SU-DHL-6 (cell line): ENCODE measurements around the gene GPX8.

ENCODE experiments used
- CTCF ChIP-seq: fragments of 200-600 bp; sonication (generic); IDR thresholded peaks from one replicate; pipeline ENCODE4 v1.5.1; 2017; ENCODE audit warnings: antibody characterized with exemption, mild to moderate bottlenecking, low read length, moderate library complexity; ENCODE audit not compliant: insufficient read depth, poor library complexity, severe bottlenecking
- EZH2phosphoT487 ChIP-seq: fragments of 200-600 bp; sonication (generic), shearing (Covaris generic); conservative IDR thresholded peaks from 2 replicates; pipeline ENCODE4 v1.6.1; 2018; ENCODE audit warnings: mild to moderate bottlenecking, antibody characterized with exemption, low read length, moderate library complexity, mixed read lengths

- TF ChIP-seq CTCF (no peak), EZH2phosphoT487 (no peak)
Observed at GRCh38 chr5:55175781-55176175, 15.8 kb downstream of the GPX8 start.
